Mesenteric fat pad (tissue), 1 donor: Measurements from ENCODE around the gene CENPP. TPM values are rescaled to one million over a fixed set of nuclear protein-coding genes. Genes with fewer than 3 reads are reported as not detected.

ENCODE experiments used
- DNase-seq: peaks from one replicate; pipeline ENCODE4 v3.0.0-alpha.2; 2020; ENCODE audit warnings: low spot score
- total RNA-seq: library from RNA; stranded (reverse); fragmentation: NEBNext Ultra II Directional; extraction: Animal tissue kit (Norgen Biotek cat#: 25700); gene quantifications from one replicate; pipeline ENCODE4 v1.2.1, GENCODE V29; 2021
- donor health status: DM: yes; HTN: yes; CAD: no.

Gene CENPP
- total RNA-seq, 1 donor from 2014 or later = 4.0 TPM

- no peak for DNase-seq
Observed at GRCh38 chr9:92612816-92613215, 287.1 kb downstream of the CENPP start.

GRCh38 chr9:92613268-92614122 is 287.7 kb downstream of the CENPP start:
- DNase-seq = no peak

- DNase-seq = no peak
Observed at GRCh38 chr9:92614123-92614510, 288.4 kb downstream of the CENPP start.

GRCh38 chr9:92614763-92615461 is 289.2 kb downstream of the CENPP start:
- DNase-seq = peak; percentile 16

- peak; percentile 9 for DNase-seq
Observed at GRCh38 chr9:92615790-92616189, 290.0 kb downstream of the CENPP start.

- peak; percentile 41 for DNase-seq
Observed at GRCh38 chr9:92616199-92616641, 290.5 kb downstream of the CENPP start.

- DNase-seq = peak; percentile 43
Observed at GRCh38 chr9:92616655-92617111, 290.9 kb downstream of the CENPP start.

- peak; percentile 68 for DNase-seq
Observed at GRCh38 chr9:92617195-92617813, 291.6 kb downstream of the CENPP start.

GRCh38 chr9:92617951-92618510 is 292.3 kb downstream of the CENPP start:
- DNase-seq = peak; percentile 64

- DNase-seq = peak; percentile 33
Observed at GRCh38 chr9:92618633-92619225, 293.0 kb downstream of the CENPP start.

- DNase-seq = peak; percentile 79
Observed at GRCh38 chr9:92619601-92620300, 294.0 kb downstream of the CENPP start.

GRCh38 chr9:92620845-92621244 is 295.1 kb downstream of the CENPP start:
- peak; percentile 74 for DNase-seq

GRCh38 chr9:92623936-92624335 is 298.2 kb downstream of the CENPP start:
- peak; percentile 37 for DNase-seq

GRCh38 chr9:92626484-92626883 is 300.7 kb downstream of the CENPP start:
- DNase-seq = no peak

- DNase-seq = no peak
Observed at GRCh38 chr9:92627651-92628050, 301.9 kb downstream of the CENPP start.

GRCh38 chr9:92631452-92632343 is 305.9 kb downstream of the CENPP start:
- DNase-seq = peak; percentile 18

GRCh38 chr9:92632641-92633040 is 306.9 kb downstream of the CENPP start:
- DNase-seq = peak; percentile 45

GRCh38 chr9:92633614-92634278 is 308.0 kb downstream of the CENPP start:
- peak; percentile 55 for DNase-seq
